ENCODE results near the gene NR4A3.

The NR4A3 gene

GRCh38 chr9:99835142-99835541, 13.5 kb downstream of the NR4A3 start:
- TF ChIP-seq, protein P1, sequence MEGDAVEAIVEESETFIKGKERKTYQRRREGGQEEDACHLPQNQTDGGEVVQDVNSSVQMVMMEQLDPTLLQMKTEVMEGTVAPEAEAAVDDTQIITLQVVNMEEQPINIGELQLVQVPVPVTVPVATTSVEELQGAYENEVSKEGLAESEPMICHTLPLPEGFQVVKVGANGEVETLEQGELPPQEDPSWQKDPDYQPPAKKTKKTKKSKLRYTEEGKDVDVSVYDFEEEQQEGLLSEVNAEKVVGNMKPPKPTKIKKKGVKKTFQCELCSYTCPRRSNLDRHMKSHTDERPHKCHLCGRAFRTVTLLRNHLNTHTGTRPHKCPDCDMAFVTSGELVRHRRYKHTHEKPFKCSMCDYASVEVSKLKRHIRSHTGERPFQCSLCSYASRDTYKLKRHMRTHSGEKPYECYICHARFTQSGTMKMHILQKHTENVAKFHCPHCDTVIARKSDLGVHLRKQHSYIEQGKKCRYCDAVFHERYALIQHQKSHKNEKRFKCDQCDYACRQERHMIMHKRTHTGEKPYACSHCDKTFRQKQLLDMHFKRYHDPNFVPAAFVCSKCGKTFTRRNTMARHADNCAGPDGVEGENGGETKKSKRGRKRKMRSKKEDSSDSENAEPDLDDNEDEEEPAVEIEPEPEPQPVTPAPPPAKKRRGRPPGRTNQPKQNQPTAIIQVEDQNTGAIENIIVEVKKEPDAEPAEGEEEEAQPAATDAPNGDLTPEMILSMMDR (conservative IDR thresholded peaks at IDR 0.05): no peak
- no peak overlapping the region for H3K27ac ChIP-seq

DNA sequence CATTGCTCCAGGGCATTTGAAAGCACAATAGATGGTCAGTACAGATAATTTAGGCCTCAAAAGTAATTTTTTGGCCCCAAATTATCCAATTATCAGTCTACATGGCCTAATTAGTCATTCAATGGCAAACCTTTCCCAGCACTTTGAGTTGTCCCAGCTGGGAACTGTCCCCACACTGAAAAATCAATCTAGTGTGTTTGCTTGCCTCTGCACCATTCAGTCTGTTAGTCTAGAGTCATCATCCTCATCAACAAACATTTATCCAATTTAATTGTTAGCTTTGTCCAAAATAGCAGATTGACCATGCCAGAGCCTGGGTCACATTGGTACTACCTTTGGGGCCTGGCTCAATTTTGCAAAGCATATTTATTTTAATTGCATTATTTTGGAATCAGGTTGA, 13.9 kb downstream of the NR4A3 start:
- TF ChIP-seq, protein P1 (conservative IDR thresholded peaks at IDR 0.05): no peak
- H3K27ac ChIP-seq: no peak overlapping the region

- H3K27ac ChIP-seq: no peak overlapping the region
Observed at GRCh38 chr9:99840072-99840471, 18.4 kb downstream of the NR4A3 start.

DNA sequence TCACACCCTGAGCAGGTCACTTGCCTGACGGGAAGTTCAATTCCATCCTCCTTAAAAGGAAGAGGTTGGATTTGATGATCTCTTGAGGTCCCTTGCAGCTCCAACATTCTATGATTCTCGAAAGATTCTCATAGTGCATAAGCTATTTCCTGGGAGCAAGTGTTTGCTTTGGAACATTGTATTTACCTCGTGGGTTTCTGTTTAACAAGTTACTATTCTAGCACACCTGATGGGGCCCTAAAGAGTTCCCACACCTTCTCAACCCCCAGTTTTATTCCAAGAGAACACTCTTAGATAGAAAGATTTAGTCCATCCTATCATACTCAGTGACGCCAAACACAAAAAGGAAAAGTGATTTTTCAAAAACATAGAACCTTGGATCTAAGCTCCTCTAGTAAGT, 23.4 kb downstream of the NR4A3 start:
- TF ChIP-seq, protein P1 (conservative IDR thresholded peaks at IDR 0.05): no peak
- no peak overlapping the region for H3K27ac ChIP-seq

More at GRCh38 chr9:99840072-99840471, 18.4 kb downstream of the NR4A3 start:
- TF ChIP-seq, protein P1 (conservative IDR thresholded peaks at IDR 0.05): no peak

DNA sequence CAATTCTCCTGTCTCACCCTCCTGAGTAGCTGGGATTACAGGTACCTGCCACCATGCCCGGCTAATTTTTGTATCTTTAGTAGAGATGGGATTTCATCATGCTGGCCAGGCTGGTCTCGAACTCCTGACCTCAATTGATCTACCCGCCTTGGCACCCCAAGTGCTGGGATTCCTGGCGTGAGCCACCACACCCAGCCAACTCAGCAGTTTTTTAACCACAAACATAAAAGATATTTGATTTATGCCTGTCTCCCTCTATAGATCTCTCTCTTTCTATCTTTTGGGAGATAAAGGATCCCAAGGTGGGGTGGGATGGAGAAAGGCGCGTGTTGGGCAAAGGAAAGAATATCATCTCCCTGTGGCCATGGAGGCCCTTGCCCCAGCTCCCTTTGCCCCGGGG, 26.8 kb downstream of the NR4A3 start:
- TF ChIP-seq, protein P1 (conservative IDR thresholded peaks at IDR 0.05): no peak
- H3K27ac ChIP-seq: no peak overlapping the region

DNA sequence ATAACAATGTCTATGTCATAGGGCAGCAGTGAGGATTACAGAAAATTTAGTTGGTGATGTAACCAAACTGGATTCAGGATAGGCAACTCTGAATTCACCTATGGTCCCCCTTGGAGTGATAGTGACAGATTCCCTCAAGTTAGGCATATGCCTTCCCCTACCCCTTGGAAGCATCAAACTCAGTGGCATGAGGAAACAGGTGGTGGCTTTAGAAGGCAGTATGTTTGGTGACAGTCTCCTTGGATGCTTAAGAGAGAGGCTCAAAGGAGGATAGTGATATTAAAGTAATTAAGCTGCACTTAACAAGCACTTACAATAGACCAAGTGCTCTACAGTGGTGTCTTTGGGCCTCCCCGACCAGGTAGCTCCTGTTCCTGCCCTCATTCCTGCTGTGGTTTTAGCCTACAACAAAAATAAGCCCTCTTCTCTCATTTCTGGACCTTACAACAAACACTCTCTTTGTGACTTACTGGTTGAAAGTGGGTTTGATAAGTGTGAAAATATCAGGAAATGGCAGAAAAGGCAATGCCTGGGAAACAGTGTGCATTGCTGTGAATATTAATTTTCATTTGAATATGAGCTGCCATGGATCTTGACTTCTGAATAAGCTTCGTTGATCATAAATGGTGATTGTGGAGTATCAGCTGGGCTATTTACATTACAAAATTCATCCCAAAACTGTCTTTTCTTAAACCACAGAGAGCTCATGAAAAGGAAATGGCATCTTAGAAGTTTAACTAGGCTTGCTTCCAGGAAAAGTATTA, 29.2 kb downstream of the NR4A3 start:
- TF ChIP-seq, protein P1 (conservative IDR thresholded peaks at IDR 0.05): no peak
- H3K27ac ChIP-seq: no peak overlapping the region

DNA sequence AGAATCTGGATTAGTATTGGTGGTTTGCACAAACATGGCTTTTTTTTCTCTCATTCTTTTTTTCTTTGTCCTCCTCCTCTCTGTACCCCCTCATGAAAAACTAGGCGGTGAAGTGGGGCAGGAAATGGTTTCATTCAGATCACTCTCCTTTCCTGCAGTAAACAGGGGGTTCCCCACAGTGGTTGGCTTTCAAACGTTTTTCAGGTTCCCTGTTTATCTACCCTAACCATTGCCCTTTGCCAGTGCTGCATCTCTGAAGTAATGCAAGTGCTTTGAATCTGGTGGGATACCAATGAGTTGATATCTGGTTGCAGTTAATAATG, 29.8 kb downstream of the NR4A3 start:
- no peak overlapping the region for H3K27ac ChIP-seq

More for the DNA sequence above, 29.8 kb downstream of the NR4A3 start:
- TF ChIP-seq, protein P1 (conservative IDR thresholded peaks at IDR 0.05): no peak
